ENCODE results near the gene DCX.

DCX gene

DNA sequence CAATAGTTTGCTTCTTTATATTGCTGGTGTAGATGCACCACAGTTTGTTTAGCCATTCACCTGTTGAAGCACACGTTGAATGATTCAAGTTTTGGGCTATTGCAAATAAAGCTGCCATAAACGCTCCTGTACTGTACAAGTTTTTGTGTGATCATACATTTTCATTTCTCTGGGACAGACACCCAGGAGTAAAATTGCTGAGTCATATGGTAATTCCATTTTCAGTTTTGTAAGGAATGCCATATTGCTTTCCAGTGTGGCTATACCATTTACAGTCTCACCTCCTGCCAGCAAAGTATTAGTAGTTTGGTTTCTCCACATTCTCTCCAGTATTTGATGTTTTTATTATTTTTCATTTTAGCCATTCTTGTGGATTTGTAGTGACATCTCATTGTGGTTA is 109.7 kb downstream of the DCX start:
- DNase-seq = no peak

DNA sequence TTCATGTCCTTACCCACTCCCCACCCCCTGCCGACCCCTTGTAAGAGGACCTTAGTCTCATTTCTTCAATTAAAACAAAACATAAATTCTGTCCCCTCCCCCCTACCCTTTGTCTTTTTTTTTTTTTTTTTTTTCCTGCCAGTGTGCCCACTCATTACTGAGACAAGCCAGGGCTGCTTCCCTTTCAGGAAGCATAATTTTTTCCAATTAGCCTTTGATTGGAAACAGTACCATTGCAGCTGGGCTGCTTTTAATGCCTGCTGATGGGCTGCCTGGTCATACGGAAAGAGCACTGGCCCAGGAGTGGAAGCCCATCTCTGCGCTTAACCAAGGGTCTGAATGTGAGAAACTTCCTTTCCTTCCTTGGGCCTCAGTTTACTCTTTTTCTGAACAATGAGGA is 123.2 kb downstream of the DCX start:
- no peak for DNase-seq

DNA sequence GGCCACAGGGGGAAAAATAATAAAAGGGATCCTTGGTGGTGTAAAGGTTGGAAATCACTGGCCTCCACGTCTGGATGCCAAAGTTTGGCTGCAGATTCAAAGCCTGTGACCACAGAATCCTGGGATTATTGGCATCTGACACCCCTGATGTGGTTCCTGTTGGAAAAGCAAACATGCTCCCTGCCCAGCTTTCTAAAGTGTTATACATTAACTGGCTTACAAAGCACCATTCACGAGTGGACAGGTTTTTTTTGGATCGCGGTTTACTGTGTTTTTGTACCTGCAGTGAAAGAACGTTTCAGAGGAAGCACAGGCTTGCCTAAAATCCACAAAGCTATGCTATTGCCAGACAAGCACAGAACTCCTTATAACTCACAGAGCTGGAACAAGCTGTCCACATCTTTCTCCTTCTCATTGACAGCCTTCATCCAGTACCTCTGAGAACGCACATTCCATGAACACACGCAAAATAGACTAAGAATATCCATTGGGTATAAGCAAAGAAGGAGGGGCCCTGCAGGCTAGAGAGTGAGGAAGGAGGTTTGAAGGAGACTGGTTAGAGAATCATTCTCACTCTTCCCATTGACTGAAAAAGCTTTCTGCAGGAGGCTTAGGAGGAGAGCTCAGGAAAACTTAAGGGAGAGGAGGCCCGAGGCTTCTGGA is 127.2 kb downstream of the DCX start:
- no peak for DNase-seq

DNA sequence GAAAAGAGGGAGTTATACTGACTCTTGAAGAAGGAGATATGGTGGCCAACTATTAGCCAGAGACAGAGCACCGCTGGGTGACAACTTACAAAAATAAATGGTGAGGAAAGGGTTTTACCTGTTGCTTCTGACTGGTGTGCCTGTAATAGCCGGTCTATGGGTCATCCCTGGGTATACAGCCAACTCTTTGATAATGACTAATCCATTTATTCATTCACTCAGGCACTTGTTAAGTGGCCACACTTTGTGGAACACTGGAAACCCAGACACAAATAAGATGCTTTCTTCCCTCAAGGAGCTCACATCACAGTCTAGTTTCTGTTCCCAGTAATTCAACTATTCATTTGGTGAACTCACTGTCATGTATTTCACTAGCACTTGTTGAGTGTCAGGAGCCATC is 128.5 kb downstream of the DCX start:
- no peak for DNase-seq

DNA sequence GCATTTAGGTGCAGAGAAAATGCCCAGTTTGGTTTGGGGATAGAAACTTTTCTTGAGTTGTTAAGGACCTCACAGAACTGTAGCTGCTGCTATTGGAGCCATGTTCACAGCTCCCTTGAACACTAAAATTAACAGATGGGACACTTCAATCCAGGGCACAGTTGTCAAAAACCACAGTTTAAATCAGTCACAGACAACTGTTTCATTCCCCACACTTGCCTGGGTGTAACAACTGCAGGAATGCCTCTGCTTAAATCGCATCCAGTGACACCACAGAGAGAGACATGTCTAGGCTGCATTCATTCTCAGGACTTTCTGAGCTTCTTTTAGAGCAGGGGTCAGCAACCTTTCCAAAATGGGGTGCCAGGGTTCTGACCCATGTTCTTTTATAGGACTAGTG is 129.0 kb downstream of the DCX start:
- DNase-seq = no peak

DNA sequence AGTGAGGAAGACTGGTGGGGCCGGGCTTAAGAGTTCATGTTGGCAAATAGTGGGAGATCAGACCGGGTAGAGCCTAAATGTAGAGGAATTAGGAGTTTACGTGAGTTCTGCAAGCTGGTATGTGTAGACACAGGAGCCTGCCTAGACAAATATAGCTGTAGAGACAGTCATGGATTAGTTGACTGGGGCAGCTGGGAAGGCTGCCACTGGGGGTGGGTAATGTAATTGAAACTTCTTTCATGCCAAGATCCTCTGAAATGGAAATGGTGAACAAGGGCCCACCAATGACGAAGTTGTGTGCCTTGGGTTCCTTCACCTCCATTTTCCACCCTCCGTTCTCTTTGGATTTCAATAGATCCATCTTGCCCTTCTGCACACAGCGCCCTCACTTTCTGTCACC is 129.9 kb downstream of the DCX start:
- DNase-seq = no peak

DNA sequence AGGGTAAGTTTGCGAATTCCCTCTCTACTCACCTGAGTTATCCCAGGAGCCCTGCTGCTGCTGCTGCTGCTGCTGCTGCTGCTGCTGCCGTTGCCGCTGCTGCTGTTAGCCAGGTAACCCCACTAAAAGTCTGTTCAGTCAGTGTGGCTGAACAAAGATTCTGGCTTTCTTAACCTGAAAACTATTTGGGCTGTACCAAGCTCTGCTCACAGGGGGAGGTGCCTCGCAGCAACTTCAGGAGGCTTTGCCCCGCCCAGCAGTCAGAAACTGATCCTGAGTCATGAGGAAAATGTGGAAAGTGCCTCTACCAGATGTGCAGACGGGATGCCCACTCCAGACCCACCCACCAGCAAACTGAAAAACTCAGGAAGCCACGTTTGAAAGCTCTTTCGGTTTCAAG is 141.7 kb downstream of the DCX start, which contains the start of gene CAPN6:
Gene CAPN6, minus strand, starts transcription at position 145 of the 400 bp plus-strand sequence. CDS start 6,547 bp downstream, outside the sequence.
- DNase-seq = no peak

DNA sequence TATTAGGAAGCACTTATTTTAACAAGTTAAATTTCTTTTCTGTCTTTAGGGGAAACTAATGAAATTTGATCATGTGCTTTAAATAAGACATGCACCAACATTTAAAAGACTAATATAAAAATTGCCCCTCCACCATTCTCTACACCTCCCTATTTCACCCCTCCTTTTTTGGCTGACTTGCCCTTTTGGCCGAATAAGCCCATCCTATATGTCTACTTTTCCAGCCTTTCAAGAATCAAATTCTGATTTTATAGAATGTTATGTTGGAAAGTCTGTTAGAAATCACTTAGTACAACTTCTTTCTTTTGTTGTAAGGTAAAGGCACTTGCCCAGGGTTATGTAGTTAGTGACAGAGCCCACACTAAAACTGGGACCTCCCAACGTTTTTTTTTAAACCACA is 143.5 kb downstream of the DCX start:
- no peak for DNase-seq

DNA sequence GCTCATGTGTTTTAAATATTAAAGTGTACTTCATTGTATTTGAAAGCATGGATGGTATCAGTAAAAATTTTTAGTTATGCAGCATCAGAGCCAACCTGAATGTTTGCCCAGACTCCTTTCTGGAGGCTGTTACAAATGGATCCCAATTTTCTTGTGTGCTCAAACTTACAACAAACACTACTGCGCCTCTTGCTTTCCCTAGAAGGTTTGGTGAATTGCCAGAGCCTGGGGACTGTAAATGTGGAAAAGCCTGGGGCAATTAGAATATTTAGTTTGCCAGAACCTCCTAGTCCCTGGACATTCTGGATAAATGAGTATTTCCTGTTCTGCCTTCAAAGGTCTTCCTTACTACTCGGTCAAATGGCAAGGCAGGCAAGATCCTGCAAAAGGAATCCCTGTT is 146.5 kb downstream of the DCX start:
- DNase-seq = no peak

DNA sequence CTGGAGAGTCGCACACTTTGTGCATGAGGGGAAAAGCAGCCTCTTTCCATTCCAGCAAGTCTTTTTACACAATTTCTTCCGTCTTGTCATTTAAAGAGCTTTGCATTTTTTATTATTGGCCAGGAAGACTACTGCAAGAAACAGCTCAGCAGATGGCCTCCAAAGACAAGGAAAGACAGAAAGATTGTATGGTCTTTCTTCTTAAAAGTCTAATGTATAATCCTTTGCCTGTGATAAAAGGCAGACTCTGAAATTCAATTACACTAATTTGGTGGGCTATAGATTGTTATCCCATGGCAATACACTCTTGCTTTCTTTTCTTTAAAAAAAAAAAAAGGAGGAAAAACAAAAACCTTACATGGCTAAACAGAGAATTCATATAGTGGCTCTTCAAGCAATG is 147.6 kb downstream of the DCX start:
- DNase-seq = no peak

DNA sequence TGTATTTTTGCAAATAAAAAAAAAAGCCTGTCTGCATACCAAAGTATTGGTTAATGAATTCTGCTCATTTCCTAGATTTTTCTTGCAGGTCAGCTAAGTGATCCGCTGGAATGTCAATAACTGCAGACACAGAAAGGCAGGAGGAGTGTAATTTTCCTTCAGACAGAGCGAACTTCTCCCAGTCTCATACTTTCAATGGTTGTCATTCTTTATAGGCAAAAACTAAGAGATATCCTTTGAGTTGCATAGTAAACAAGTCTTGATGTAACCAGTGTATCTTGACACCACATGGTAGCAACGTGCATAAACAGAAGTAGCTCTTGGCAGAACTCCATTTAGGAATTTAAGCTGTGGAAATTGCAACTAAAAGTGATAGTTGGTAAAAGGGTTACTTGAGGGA is 149.9 kb downstream of the DCX start:
- no peak for DNase-seq

DNA sequence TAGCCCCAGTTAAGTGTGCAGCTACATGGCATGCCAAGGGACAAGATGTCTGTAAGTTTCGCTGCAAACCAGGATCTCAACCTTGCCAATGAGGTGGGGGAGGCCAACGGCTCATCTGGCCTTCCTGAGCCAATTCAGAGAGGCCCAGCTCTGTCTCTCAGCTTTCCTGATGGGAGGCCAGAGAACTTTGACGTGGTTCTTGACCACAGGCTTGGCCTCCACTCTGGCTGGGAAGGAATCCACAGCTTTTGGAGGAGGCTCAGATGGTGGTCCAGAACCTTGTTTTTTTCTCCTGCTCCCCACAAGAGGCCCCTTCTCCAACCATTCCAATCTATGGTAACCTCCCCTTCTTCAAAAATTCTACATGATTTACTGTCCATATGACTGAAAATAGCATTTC is 151.5 kb downstream of the DCX start:
- DNase-seq = no peak

DNA sequence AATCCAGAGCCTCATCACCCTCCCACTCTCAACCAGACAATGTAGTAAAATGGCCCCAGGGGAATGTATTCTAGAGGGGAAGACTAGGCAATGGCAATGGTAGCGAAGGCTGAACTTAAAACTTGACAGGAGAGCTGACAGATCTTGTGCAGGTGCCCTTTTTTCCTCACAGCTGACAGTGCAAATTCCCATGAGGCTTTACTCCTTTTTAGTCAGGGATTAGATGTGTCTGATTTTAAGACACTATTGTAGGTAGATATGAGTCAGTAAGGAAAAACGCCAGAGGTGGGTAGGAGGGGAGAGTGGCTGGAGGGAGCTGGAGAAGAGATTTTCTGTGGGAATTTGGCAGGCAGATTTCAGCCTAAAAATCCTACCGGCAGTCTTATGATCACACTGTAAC is 152.4 kb downstream of the DCX start:
- no peak for DNase-seq

DNA sequence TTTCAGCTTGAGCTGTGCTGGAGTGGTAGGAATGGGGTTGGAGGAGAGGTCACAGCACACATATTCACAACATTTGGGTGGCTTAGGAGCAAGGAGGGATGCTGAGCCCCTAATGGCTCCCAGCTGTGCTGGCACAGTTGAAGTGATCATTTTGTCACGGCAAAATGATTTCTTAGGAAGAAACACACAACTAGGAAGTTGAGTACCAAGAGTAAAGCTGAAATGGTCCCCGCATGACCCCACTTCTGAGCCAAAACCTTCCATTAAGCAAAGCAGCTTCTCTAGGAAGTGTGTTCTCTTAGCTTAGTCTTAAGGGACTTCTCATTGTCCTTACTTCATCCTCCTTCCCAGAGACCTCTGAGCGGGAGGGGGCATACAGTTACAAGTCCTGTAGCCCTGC is 154.3 kb downstream of the DCX start:
- no peak for DNase-seq

DNA sequence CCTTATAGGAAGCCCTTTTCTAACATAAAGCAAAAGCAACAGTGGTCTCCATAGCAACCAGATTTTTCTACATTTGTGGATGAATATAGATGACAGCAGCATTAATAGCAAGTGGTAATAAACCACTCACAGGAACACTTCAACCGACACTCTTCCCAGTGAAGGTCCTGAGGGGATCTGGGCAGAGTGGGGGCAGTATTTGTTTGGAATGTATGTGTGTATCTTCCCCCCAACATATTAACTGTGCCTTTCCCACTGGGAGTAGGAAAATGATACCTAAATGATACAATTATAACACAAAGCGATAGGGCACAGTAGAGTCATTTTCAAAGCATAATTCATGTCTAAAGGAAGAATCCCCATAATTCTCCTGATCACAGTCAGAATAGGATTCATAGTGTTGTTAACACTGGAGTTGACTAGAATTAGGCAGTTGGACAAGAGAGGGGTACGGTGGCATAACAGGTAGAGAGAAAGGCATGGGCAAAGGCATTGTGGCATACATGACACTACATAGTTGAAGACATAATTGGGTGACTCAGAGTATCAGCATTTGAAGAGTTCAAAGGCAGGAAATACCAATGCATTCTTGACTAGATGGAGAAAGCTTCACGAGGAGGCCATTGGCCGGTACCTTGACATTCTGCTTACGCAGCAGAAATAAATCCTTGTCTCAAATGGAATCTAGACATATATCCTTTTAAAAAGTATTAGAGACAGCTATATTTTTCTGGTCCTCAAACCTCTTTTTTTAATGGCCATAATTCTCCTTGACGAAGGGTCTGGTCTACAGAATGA is 156.9 kb downstream of the DCX start:
- no peak for DNase-seq

DNA sequence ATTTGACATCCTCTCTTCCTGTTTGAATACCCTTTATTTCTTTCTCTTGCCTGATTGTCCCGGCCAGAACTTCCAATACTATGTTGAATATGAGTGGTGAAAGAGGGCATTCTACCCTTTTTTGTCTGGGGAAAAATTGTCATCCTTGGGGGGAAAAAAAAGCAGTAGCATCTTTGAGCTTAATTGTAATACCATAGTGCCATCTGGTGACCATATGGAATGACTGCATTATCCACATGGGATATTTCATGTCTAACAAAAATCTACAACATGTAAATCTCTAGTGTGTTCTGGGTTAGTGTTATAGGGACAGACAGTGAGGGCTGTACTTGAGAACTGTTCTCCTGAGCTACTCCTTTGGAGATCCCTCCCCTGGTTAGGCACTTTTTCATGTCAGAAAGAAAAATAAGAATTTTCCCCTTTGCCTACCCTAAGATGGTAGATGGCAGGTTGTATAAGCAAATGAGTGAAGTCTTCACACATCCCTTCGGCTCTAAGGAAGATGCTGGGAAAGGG is 167.7 kb downstream of the DCX start:
- peak; percentile 27 for DNase-seq

Measured in activated CD4-positive, alpha-beta T cell treated with anti-CD3 and anti-CD28 coated beads, Interleukin-10, Interleukin-2, amounts not matched to agents 100 ng/mL and 50 ng/mL, durations not matched to agents 16 hours and 8 hours (primary cell).